Measurements from ENCODE around the gene PSG11. TPM values are rescaled to one million over a fixed set of nuclear protein-coding genes. Genes with fewer than 3 reads are reported as not detected.
"Not testable (repeated sequence)": the region's sequence is repeated elsewhere in the genome, so short reads cannot be mapped to it uniquely, and the experiment has no call there.

Gene PSG11
- total RNA-seq (2021; fragmentation: NEBNext Ultra II Directional; extraction: Animal tissue kit (Norgen Biotek cat#: 25700)) (not detected in 2 replicates), polyA plus RNA-seq (2011; rRNA removed) (not detected in 2 replicates), polyA minus RNA-seq (2011; rRNA and poly(A)+ RNA removed) (not detected in 2 replicates)
- polyA plus RNA-seq (2011; cell fraction: cytosol; rRNA removed) = not detected
- polyA plus RNA-seq (2011; cell fraction: nucleus; rRNA removed) = not detected
- polyA plus RNA-seq (2012, experiment 1 of 2) = not detected in 4 replicates
- not detected for polyA plus RNA-seq (2012, experiment 2 of 2)
- not detected for polyA plus RNA-seq (2013, experiment 1 of 2)
- polyA plus RNA-seq (2013, experiment 2 of 2) = not detected
- not detected for polyA minus RNA-seq (2011; cell fraction: cytosol; rRNA and poly(A)+ RNA removed)
- polyA minus RNA-seq (2011; cell fraction: nucleus; rRNA and poly(A)+ RNA removed) = not detected
- long read RNA-seq, experiment 1 = 0 reads
- long read RNA-seq, experiment 2 = 0 reads

GRCh38 chr19:43026369-43026768 lies at the start of gene PSG11:
TSS of gene PSG11 (minus strand) at chr19:43026469. CDS start at chr19:43026372, 97 bp downstream.
- H3K9ac ChIP-seq (replicated peaks in 1 of 4; ENCODE audit: extremely low read depth in 1 of 4, low read depth in 3 of 4, low read length in 3 of 4); H2BK12ac ChIP-seq (ENCODE audit: low read depth, low read length); H3K4me3 ChIP-seq (ENCODE audit: extremely low read depth in 1 of 4, insufficient read depth in 2 of 4, low read depth in 3 of 4, low read length in 4 of 4); H2BK120ac ChIP-seq (replicated peaks; ENCODE audit: low read depth, low read length); POLR2A ChIA-PET (ENCODE audit: partially characterized antibody); H2AFZ ChIP-seq (ENCODE audit: low read length); H3K27ac ChIP-seq (ENCODE audit: low read depth, low read length); H3K4me2 ChIP-seq (ENCODE audit: insufficient read depth in 1 of 2, low read depth in 2 of 2, low read length in 2 of 2); FAIRE-seq; H3K56ac ChIP-seq (replicated peaks; ENCODE audit: insufficient read length, low read depth, low read length); H3K79me1 ChIP-seq (ENCODE audit: low read depth, low read length); H3K23ac ChIP-seq (ENCODE audit: insufficient read length); H3K23me2 ChIP-seq (ENCODE audit: low read depth, low read length); H4K8ac ChIP-seq (ENCODE audit: extremely low read depth, insufficient read depth, low read length); H2AK5ac ChIP-seq (ENCODE audit: low read depth, low read length); H2BK20ac ChIP-seq (ENCODE audit: low read length); CTCF ChIA-PET (ENCODE audit: partially characterized antibody); H3K36me3 ChIP-seq (ENCODE audit: control insufficient read depth in 2 of 4, insufficient read depth in 4 of 4, low read length in 3 of 4); H4K5ac ChIP-seq (ENCODE audit: insufficient read length, low read depth, low read length); DNase-seq (ENCODE audit: low read depth in 1 of 2, low spot score in 2 of 2); H4K91ac ChIP-seq (replicated peaks; ENCODE audit: insufficient read length, low read length); H3K4ac ChIP-seq (replicated peaks; ENCODE audit: insufficient read length, low read depth, low read length); H3K79me2 ChIP-seq (ENCODE audit: control insufficient read depth in 1 of 2, insufficient read depth in 2 of 2, low read length in 2 of 2); H3K27me3 ChIP-seq (replicated peaks in 1 of 4; ENCODE audit: control insufficient read depth in 3 of 4, extremely low read depth in 1 of 4, insufficient read depth in 3 of 4, low read length in 3 of 4); H3K14ac ChIP-seq (ENCODE audit: insufficient read length); H3K18ac ChIP-seq (ENCODE audit: extremely low read depth, low read length); H3K4me1 ChIP-seq (replicated peaks in 1 of 4; ENCODE audit: control insufficient read depth in 3 of 4, insufficient read depth in 4 of 4, low read length in 3 of 4); H2BK15ac ChIP-seq (ENCODE audit: low read length); H4K20me1 ChIP-seq (replicated peaks in 1 of 2; ENCODE audit: control insufficient read depth in 1 of 2, insufficient read depth in 2 of 2, low read length in 2 of 2); H2BK5ac ChIP-seq (ENCODE audit: low read depth, low read length): not testable (repeated sequence)
- WGBS, 2 experiments (ENCODE audit: extremely low coverage in 1 of 2, insufficient coverage in 1 of 2, insufficient read length in 1 of 2, insufficient replicate concordance in 2 of 2, low coverage in 1 of 2, low lambda C conversion rate in 2 of 2, missing lambda C conversion rate in 1 of 2) = 84% methylated on average over 2 of the region's 6 CpGs; no CpG with 5 or more reads in 1 of the 2 experiments
- H3K9me3 ChIP-seq (ENCODE audit: insufficient read depth in 2 of 2, low read depth in 1 of 2, low read length in 1 of 2) = peaks cover 18 to 62% of the 10 kb centered on the region in 2 experiments
